Measurements from ENCODE around the gene HNF1B.

DNA sequence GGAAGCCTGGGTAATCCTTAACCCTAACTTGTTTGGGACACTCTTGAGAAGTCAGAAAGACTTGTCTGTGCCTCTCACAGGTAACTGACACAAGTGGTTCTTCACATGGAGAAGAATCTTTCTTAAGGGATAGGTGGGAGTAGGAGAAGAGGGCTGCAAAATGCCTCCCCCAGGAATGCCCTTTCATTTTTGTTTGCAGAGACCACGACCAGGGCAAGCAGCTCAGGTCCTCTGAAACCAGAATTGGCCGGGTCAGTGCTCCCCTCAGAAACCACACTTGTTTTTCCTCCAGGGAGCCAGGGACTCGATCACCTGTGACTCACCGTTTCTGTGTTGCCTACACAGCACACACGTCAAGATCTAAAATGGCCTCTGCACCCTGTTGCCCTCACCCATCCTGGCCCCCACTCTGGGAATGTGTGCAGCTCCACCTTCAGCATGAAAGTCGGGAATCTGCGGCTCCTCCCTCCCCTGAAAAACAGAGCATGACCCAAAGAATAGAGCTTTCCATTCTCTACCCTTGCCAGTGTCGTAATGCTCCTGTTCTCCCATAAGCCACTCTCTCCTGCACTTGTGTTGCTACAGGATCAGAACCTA lies 36.1 kb downstream of the HNF1B start:
- TF ChIP-seq, protein P1, sequence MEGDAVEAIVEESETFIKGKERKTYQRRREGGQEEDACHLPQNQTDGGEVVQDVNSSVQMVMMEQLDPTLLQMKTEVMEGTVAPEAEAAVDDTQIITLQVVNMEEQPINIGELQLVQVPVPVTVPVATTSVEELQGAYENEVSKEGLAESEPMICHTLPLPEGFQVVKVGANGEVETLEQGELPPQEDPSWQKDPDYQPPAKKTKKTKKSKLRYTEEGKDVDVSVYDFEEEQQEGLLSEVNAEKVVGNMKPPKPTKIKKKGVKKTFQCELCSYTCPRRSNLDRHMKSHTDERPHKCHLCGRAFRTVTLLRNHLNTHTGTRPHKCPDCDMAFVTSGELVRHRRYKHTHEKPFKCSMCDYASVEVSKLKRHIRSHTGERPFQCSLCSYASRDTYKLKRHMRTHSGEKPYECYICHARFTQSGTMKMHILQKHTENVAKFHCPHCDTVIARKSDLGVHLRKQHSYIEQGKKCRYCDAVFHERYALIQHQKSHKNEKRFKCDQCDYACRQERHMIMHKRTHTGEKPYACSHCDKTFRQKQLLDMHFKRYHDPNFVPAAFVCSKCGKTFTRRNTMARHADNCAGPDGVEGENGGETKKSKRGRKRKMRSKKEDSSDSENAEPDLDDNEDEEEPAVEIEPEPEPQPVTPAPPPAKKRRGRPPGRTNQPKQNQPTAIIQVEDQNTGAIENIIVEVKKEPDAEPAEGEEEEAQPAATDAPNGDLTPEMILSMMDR (conservative IDR thresholded peaks at IDR 0.05), result no peak
- no peak for TF ChIP-seq EZH2 (IDR thresholded peaks at IDR 0.05; ENCODE audit: low read depth)
